GM12878 (cell line): ENCODE measurements around the gene RAI14. TPM values are rescaled to one million over a fixed set of nuclear protein-coding genes. Genes with fewer than 3 reads are reported as not detected.

ENCODE experiments used
- ATAC-seq: fragments of 200-7000 bp; cut with Tn5 transposase; 3 replicates; pipeline ENCODE4 v1.9.1; 2020; ENCODE audit warnings: mild to moderate bottlenecking, moderate library complexity
- BruUV-seq: library from RNA; stranded (reverse); fragments of 400-500 nt; replicated peaks from 2 replicates; lab custom pipeline; 2021; lab: Mats Ljungman, UMichigan
- CTCF ChIA-PET: fragments of 300-600 bp; sonication (Branson Sonifier 250); formaldehyde crosslinking; extraction: SDS; loops from one replicate; lab custom pipeline; 2021; ENCODE audit warnings: inconsistent platforms; lab: Yijun Ruan, JAX
- POLR2A ChIA-PET: fragments of 350-600 bp; formaldehyde crosslinking; extraction: SDS; loops from one replicate; lab custom pipeline; 2021; ENCODE audit warnings: inconsistent platforms; lab: Charles Lee
- RAD21 ChIA-PET: fragments of 300-600 bp; sonication (Branson Sonifier 250); formaldehyde crosslinking; loops from one replicate; lab custom pipeline; 2023; ENCODE audit warnings: antibody characterized with exemption; ENCODE audit not compliant: unreplicated experiment; lab: Charles Lee
- SMC1A ChIA-PET: fragments of 300-600 bp; sonication (Branson Sonifier 250); formaldehyde crosslinking; loops from one replicate; lab custom pipeline; 2023; ENCODE audit not compliant: unreplicated experiment, uncharacterized antibody; lab: Charles Lee
- DNase-seq: peaks from one replicate; pipeline ENCODE4 v3.0.0-alpha.2; 2011; ENCODE audit warnings: low read depth, low spot score
- FAIRE-seq: peaks from 3 replicates; lab custom pipeline; 2011; peaks lifted over from hg19 to GRCh38; lab: Jason Lieb, UNC
- H2AFZ ChIP-seq: 2 replicates; pipeline ENCODE4 v1.6.0; 2011; ENCODE audit warnings: low read depth, low read length, control low read depth; ENCODE audit not compliant: control insufficient read depth
- H3K27ac ChIP-seq: 2 replicates; pipeline ENCODE4 v1.5.1; 2011; ENCODE audit warnings: control low read depth; ENCODE audit not compliant: control insufficient read depth, insufficient read depth
- H3K27me3 ChIP-seq, 2 experiments: replicated peaks in 1 of 2; 2 replicates each; pipeline versions ENCODE4 v1.6.0 to v1.6.1; 2011; ENCODE audit warnings: low read length in 1 of 2; ENCODE audit not compliant: control insufficient read depth in 2 of 2, insufficient read depth in 2 of 2
- H3K36me3 ChIP-seq, 2 experiments: 2 replicates each; pipeline ENCODE4 v1.5.1; 2011; ENCODE audit warnings: low read length in 1 of 2; ENCODE audit not compliant: control insufficient read depth in 2 of 2, insufficient read depth in 2 of 2
- H3K4me1 ChIP-seq: 2 replicates; pipeline ENCODE4 v1.6.1; 2011; ENCODE audit warnings: mild to moderate bottlenecking, low read length, moderate library complexity, mixed read lengths; ENCODE audit not compliant: control insufficient read depth, insufficient read depth
- H3K4me2 ChIP-seq: 2 replicates; pipeline ENCODE4 v1.6.0; 2011; ENCODE audit warnings: control low read depth; ENCODE audit not compliant: control insufficient read depth, insufficient read depth
- H3K4me3 ChIP-seq: fragments of 200-600 bp; sonication (generic); 2 replicates; pipeline ENCODE4 v1.5.1; 2016
- H3K79me2 ChIP-seq: 2 replicates; pipeline ENCODE4 v1.6.0; 2011; ENCODE audit warnings: low read length; ENCODE audit not compliant: control insufficient read depth, insufficient read depth
- H3K9ac ChIP-seq: 2 replicates; pipeline ENCODE4 v1.8.0; 2011; ENCODE audit warnings: low read length, control low read depth, mixed read lengths; ENCODE audit not compliant: control insufficient read depth, insufficient read depth
- H3K9me3 ChIP-seq: replicated peaks from 3 replicates; pipeline ENCODE4 v1.5.1; 2011; ENCODE audit warnings: mild to moderate bottlenecking, low read length; ENCODE audit not compliant: control insufficient read depth, insufficient read depth
- H4K20me1 ChIP-seq: 2 replicates; pipeline ENCODE4 v1.6.0; 2011; ENCODE audit not compliant: control insufficient read depth, insufficient read depth
- CBX3 ChIP-seq: fragments of 200-600 bp; sonication (generic); IDR thresholded peaks from 2 replicates; pipeline ENCODE4 v1.6.1; 2016; ENCODE audit warnings: low read depth, borderline replicate concordance
- EP300 ChIP-seq, 2 experiments: fragments of 150-350 bp in 1 of 2; IDR thresholded peaks; 2 replicates each; pipeline ENCODE4 v1.6.1; 2011 to 2012; ENCODE audit warnings: low read depth in 2 of 2, low read length in 2 of 2, borderline replicate concordance in 1 of 2, improper control_type of control experiment in 1 of 2, inconsistent platforms in 1 of 2; ENCODE audit not compliant: control insufficient read depth in 1 of 2
- FOXK2 ChIP-seq: fragments of 450-650 bp; IDR thresholded peaks from 2 replicates; pipeline ENCODE4 v1.6.1; 2017; ENCODE audit warnings: mild to moderate bottlenecking, moderate library complexity
- JUND ChIP-seq: IDR thresholded peaks from 2 replicates; pipeline ENCODE4 v1.6.1; 2012; ENCODE audit warnings: low read depth, mild to moderate bottlenecking, low read length, improper control_type of control experiment, moderate library complexity
- MXI1 ChIP-seq: fragments of 150-350 bp; IDR thresholded peaks from 2 replicates; pipeline ENCODE4 v1.6.1; 2011; ENCODE audit warnings: low read depth, mild to moderate bottlenecking, inconsistent platforms, low read length, improper control_type of control experiment
- POLR2AphosphoS2 ChIP-seq: IDR thresholded peaks from 2 replicates; pipeline ENCODE4 v1.6.1; 2011; ENCODE audit warnings: low read depth, mild to moderate bottlenecking, low read length, improper control_type of control experiment, moderate library complexity
- RB1 ChIP-seq: fragments of 450-650 bp; formaldehyde crosslinking; IDR thresholded peaks from 2 replicates; pipeline ENCODE4 v1.6.1; 2017; ENCODE audit warnings: mild to moderate bottlenecking, borderline replicate concordance
- STAT3 ChIP-seq: IDR thresholded peaks from 2 replicates; pipeline ENCODE4 v1.6.1; 2011; ENCODE audit warnings: low read depth, low read length, improper control_type of control experiment
- WRNIP1 ChIP-seq: IDR thresholded peaks from 2 replicates; pipeline ENCODE4 v1.6.1; 2011; ENCODE audit warnings: low read depth, low read length, improper control_type of control experiment, borderline replicate concordance
- ZBED1 ChIP-seq: IDR thresholded peaks from 2 replicates; pipeline ENCODE4 v1.6.1; 2016; ENCODE audit warnings: borderline replicate concordance
- ZNF24 ChIP-seq: fragments of 450-650 bp; IDR thresholded peaks from 2 replicates; pipeline ENCODE4 v1.6.1; 2017; ENCODE audit warnings: antibody characterized with exemption, mild to moderate bottlenecking
- ZNF687 ChIP-seq: fragments of 450-650 bp; IDR thresholded peaks from 2 replicates; pipeline ENCODE4 v1.6.1; 2017; ENCODE audit warnings: mild to moderate bottlenecking, moderate library complexity
- WGBS: methylation state at CpG from one replicate; pipeline ENCODE4 v1.1.6; 2016; ENCODE audit warnings: low lambda C conversion rate; ENCODE audit not compliant: insufficient replicate concordance, insufficient coverage; ENCODE audit errors: missing lambda C conversion rate; 5-methylcytosine and 5-hydroxymethylcytosine counted together
- in situ Hi-C: fragments of 300-500 bp; cut with MboI; formaldehyde crosslinking; loops from 9 replicates; pipeline ENCODE4 v1.14.3; 2018; ENCODE audit warnings: mixed read lengths
- intact Hi-C: fragments of 100-400 bp; cut with micrococcal nuclease; formaldehyde crosslinking; loops from one replicate; pipeline ENCODE4 v1.14.2; 2022; ENCODE audit not compliant: unreplicated experiment
- polyA plus RNA-seq, 11 experiments: library from polyadenylated mRNA; depleted of rRNA in 4 of 11; unstranded in 6 of 11; stranded (reverse) in 5 of 11; fragments of >200 nt; fragmentation: Nextera tagmentation in 4 of 11; fragmentation: Illumina TruSeq in 1 of 11; extraction: Ambion mirVana in 4 of 11; extraction: Trizol in 1 of 11; gene quantifications; 1 replicate in 1 of 11; 2 replicates in 10 of 11; pipeline versions ENCODE4 v1.2.1 to v1.2.3, GENCODE V29; 2011 to 2016; ENCODE audit warnings: inconsistent platforms in 2 of 11, missing spikeins in 2 of 11, low read depth in 1 of 11
- total RNA-seq, 4 experiments: library from RNA; depleted of rRNA in 3 of 4; stranded (reverse); fragments of >200 nt in 3 of 4; fragmentation: Illumina TruSeq in 1 of 4; extraction: Trizol in 1 of 4; gene quantifications; 2 replicates each; pipeline versions ENCODE4 v1.2.1 to v1.2.3, GENCODE V29; 2013 to 2021
- TF ChIP-seq, protein P1 (sequence below): fragments of 450-650 bp; IDR thresholded peaks from 2 replicates; pipeline ENCODE4 v1.6.1; 2014; ENCODE audit warnings: mild to moderate bottlenecking
- TF ChIP-seq, protein P2 (sequence below): fragments of 150-350 bp; IDR thresholded peaks from 2 replicates; pipeline ENCODE4 v1.6.1; 2016; ENCODE audit warnings: low read depth, low read length
- TF ChIP-seq, protein P3 (sequence below): fragments of 450-650 bp; IDR thresholded peaks from 2 replicates; pipeline ENCODE4 v1.6.1; 2017; ENCODE audit warnings: mild to moderate bottlenecking

The RAI14 gene
- total and polyA plus RNA-seq, 10 of the 15 experiments (the other 5 are each of a cell fraction or from before 2014, with no cell fraction given), result 0.18 to 4.6 (median 1.9) TPM

- FAIRE-seq (no peak), ATAC-seq (no peak), DNase-seq (no peak)
- BruUV-seq, result no TSS peak
- Histone ChIP-seq H2AFZ (no peak overlapping the region), H3K27ac (no peak overlapping the region), H3K9ac (no peak overlapping the region), H3K27me3 (no peaks in the 10 kb centered on the region; a peak in 2 of 4 replicates), H3K9me3 (no peaks in the 10 kb centered on the region), H4K20me1 (no peaks in the 10 kb centered on the region), H3K4me1 (no peaks in the 10 kb centered on the region), H3K79me2 (no peaks in the 10 kb centered on the region), H3K36me3 (no peaks in the 10 kb centered on the region), H3K4me2 (no peak overlapping the region), H3K4me3 (no peak overlapping the region)
- SMC1A ChIA-PET, result no interaction called here
- POLR2A ChIA-PET, result no interaction called here
- intact Hi-C loops (no loop called here), in situ Hi-C loops (no loop called here)
- RAD21 ChIA-PET, result no interaction called here
- CTCF ChIA-PET, result no interaction called here
- 32% methylated on average over 2 of the region's 2 CpGs for WGBS
- no peak for TF ChIP-seq JUND
- no peak for TF ChIP-seq EP300 (IDR thresholded peaks at IDR 0.05; ENCODE audit: borderline replicate concordance in 1 of 2, control insufficient read depth in 1 of 2, low read depth in 2 of 2, low read length in 2 of 2)
- no peak for TF ChIP-seq RB1
- TF ChIP-seq, protein P1, sequence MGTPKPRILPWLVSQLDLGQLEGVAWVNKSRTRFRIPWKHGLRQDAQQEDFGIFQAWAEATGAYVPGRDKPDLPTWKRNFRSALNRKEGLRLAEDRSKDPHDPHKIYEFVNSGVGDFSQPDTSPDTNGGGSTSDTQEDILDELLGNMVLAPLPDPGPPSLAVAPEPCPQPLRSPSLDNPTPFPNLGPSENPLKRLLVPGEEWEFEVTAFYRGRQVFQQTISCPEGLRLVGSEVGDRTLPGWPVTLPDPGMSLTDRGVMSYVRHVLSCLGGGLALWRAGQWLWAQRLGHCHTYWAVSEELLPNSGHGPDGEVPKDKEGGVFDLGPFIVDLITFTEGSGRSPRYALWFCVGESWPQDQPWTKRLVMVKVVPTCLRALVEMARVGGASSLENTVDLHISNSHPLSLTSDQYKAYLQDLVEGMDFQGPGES, result no peak
- TF ChIP-seq ZNF24, result no peak
- TF ChIP-seq POLR2AphosphoS2, result no peak
- no peak for TF ChIP-seq CBX3
- no peak for TF ChIP-seq ZBED1
- TF ChIP-seq ZNF687, result no peak
- TF ChIP-seq WRNIP1, result no peak
- TF ChIP-seq, protein P2, sequence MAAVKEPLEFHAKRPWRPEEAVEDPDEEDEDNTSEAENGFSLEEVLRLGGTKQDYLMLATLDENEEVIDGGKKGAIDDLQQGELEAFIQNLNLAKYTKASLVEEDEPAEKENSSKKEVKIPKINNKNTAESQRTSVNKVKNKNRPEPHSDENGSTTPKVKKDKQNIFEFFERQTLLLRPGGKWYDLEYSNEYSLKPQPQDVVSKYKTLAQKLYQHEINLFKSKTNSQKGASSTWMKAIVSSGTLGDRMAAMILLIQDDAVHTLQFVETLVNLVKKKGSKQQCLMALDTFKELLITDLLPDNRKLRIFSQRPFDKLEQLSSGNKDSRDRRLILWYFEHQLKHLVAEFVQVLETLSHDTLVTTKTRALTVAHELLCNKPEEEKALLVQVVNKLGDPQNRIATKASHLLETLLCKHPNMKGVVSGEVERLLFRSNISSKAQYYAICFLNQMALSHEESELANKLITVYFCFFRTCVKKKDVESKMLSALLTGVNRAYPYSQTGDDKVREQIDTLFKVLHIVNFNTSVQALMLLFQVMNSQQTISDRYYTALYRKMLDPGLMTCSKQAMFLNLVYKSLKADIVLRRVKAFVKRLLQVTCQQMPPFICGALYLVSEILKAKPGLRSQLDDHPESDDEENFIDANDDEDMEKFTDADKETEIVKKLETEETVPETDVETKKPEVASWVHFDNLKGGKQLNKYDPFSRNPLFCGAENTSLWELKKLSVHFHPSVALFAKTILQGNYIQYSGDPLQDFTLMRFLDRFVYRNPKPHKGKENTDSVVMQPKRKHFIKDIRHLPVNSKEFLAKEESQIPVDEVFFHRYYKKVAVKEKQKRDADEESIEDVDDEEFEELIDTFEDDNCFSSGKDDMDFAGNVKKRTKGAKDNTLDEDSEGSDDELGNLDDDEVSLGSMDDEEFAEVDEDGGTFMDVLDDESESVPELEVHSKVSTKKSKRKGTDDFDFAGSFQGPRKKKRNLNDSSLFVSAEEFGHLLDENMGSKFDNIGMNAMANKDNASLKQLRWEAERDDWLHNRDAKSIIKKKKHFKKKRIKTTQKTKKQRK, result no peak
- no peak for TF ChIP-seq FOXK2
- TF ChIP-seq, protein P3, sequence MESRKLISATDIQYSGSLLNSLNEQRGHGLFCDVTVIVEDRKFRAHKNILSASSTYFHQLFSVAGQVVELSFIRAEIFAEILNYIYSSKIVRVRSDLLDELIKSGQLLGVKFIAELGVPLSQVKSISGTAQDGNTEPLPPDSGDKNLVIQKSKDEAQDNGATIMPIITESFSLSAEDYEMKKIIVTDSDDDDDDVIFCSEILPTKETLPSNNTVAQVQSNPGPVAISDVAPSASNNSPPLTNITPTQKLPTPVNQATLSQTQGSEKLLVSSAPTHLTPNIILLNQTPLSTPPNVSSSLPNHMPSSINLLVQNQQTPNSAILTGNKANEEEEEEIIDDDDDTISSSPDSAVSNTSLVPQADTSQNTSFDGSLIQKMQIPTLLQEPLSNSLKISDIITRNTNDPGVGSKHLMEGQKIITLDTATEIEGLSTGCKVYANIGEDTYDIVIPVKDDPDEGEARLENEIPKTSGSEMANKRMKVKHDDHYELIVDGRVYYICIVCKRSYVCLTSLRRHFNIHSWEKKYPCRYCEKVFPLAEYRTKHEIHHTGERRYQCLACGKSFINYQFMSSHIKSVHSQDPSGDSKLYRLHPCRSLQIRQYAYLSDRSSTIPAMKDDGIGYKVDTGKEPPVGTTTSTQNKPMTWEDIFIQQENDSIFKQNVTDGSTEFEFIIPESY, result no peak
- no peak for TF ChIP-seq STAT3
- TF ChIP-seq MXI1, result no peak
Measured at GRCh38 chr5:34722183-34722582, 66.1 kb downstream of the RAI14 start.
